ENCODE results near the gene TMEM35B.

GRCh38 chr1:34977210-34977471 lies 8.0 kb downstream of the TMEM35B start:
- TF ChIP-seq CTCF (conservative IDR thresholded peaks at IDR 0.05 in 1 of 2, IDR thresholded peaks at IDR 0.05 in 1 of 2; ENCODE audit: extremely low read depth in 1 of 2, insufficient read depth in 1 of 2, low read depth in 1 of 2, low read length in 2 of 2): no peak
- no peak for TF ChIP-seq EZH2 (IDR thresholded peaks at IDR 0.05; ENCODE audit: borderline replicate concordance, low read length)

Data from mammary epithelial cell (primary cell).